Measurements from ENCODE around the gene MYRIP.
"Not testable (repeated sequence)": the region's sequence is repeated elsewhere in the genome, so short reads cannot be mapped to it uniquely, and the experiment has no call there.

Gene MYRIP

DNA sequence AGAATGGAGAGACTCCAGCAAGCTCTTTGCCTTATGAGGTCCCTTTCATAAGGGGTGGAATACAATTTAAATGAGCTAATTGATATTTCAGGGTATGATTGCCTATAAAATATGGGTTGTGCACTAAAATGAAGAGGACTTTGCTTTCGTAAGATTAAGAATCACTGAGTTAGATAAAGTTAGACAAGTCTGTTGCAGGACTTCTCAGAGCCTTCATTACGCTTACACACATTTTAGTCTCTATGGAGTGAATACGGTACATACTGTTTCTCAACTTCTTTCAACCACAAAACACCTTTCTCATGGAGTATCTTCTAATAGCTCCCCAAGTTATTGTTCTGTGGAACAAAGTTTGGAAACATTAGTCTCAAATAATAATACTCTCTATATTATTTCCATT, 17.8 kb upstream of the MYRIP start:
- TF ChIP-seq, protein P1, sequence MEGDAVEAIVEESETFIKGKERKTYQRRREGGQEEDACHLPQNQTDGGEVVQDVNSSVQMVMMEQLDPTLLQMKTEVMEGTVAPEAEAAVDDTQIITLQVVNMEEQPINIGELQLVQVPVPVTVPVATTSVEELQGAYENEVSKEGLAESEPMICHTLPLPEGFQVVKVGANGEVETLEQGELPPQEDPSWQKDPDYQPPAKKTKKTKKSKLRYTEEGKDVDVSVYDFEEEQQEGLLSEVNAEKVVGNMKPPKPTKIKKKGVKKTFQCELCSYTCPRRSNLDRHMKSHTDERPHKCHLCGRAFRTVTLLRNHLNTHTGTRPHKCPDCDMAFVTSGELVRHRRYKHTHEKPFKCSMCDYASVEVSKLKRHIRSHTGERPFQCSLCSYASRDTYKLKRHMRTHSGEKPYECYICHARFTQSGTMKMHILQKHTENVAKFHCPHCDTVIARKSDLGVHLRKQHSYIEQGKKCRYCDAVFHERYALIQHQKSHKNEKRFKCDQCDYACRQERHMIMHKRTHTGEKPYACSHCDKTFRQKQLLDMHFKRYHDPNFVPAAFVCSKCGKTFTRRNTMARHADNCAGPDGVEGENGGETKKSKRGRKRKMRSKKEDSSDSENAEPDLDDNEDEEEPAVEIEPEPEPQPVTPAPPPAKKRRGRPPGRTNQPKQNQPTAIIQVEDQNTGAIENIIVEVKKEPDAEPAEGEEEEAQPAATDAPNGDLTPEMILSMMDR (IDR thresholded peaks at IDR 0.05): no peak
- Histone ChIP-seq H3K9me3 (ENCODE audit: control insufficient read depth, low read length) (no peaks in the 10 kb centered on the region), H3K36me3 (ENCODE audit: control insufficient read depth, insufficient read depth, low read length) (no peaks in the 10 kb centered on the region), H3K79me2 (no peaks in the 10 kb centered on the region), H3K4me3 (ENCODE audit: low read depth, low read length) (no peak overlapping the region), H3K27me3 (ENCODE audit: control insufficient read depth, insufficient read depth, low read length) (no peaks in the 10 kb centered on the region), H3K4me2 (ENCODE audit: low read length) (no peak overlapping the region), H3K27ac (no peak overlapping the region), H2AFZ (no peak overlapping the region), H3K9ac (no peak overlapping the region), H3K4me1 (no peaks in the 10 kb centered on the region)

- H3K27ac ChIP-seq: no peak overlapping the region
- H3K9me3 ChIP-seq (ENCODE audit: control insufficient read depth, low read length): no peaks in the 10 kb centered on the region
- H2AFZ ChIP-seq: no peak overlapping the region
- no peak overlapping the region for H3K9ac ChIP-seq
- no peak overlapping the region for H3K4me2 ChIP-seq (ENCODE audit: low read length)
- no peaks in the 10 kb centered on the region for H3K27me3 ChIP-seq (ENCODE audit: control insufficient read depth, insufficient read depth, low read length)
- TF ChIP-seq, protein P1 (IDR thresholded peaks at IDR 0.05): no peak
- no peak overlapping the region for H3K4me3 ChIP-seq (ENCODE audit: low read depth, low read length)
- H3K4me1 ChIP-seq: no peaks in the 10 kb centered on the region
- no peaks in the 10 kb centered on the region for H3K36me3 ChIP-seq (ENCODE audit: control insufficient read depth, insufficient read depth, low read length)
- no peaks in the 10 kb centered on the region for H3K79me2 ChIP-seq
Measured at GRCh38 chr3:39794880-39795279, 14.5 kb upstream of the MYRIP start.

GRCh38 chr3:39801216-39801615, 8.2 kb upstream of the MYRIP start:
- no peak overlapping the region for H3K27ac ChIP-seq
- TF ChIP-seq, protein P1 (IDR thresholded peaks at IDR 0.05): no peak

GRCh38 chr3:39802486-39802885, 6.9 kb upstream of the MYRIP start:
- H3K79me2 ChIP-seq; H3K9ac ChIP-seq; H3K27ac ChIP-seq; H2AFZ ChIP-seq; H3K4me1 ChIP-seq; H3K36me3 ChIP-seq (ENCODE audit: control insufficient read depth, insufficient read depth, low read length); H3K9me3 ChIP-seq (ENCODE audit: control insufficient read depth, low read length); H3K4me3 ChIP-seq (ENCODE audit: low read depth, low read length); H3K4me2 ChIP-seq (ENCODE audit: low read length); H3K27me3 ChIP-seq (ENCODE audit: control insufficient read depth, insufficient read depth, low read length): not testable (repeated sequence)

More at GRCh38 chr3:39801216-39801615, 8.2 kb upstream of the MYRIP start:
- Histone ChIP-seq H3K4me2 (ENCODE audit: low read length) (no peak overlapping the region), H3K4me3 (ENCODE audit: low read depth, low read length) (no peak overlapping the region), H3K4me1 (no peaks in the 10 kb centered on the region), H3K79me2 (no peaks in the 10 kb centered on the region), H2AFZ (no peak overlapping the region), H3K36me3 (ENCODE audit: control insufficient read depth, insufficient read depth, low read length) (no peaks in the 10 kb centered on the region), H3K9me3 (ENCODE audit: control insufficient read depth, low read length) (no peaks in the 10 kb centered on the region), H3K27me3 (ENCODE audit: control insufficient read depth, insufficient read depth, low read length) (no peaks in the 10 kb centered on the region), H3K9ac (no peak overlapping the region)

- H3K79me2 ChIP-seq: no peaks in the 10 kb centered on the region
- no peak overlapping the region for H3K9ac ChIP-seq
- H3K4me1 ChIP-seq: no peaks in the 10 kb centered on the region
- H3K4me3 ChIP-seq (ENCODE audit: low read depth, low read length): no peak overlapping the region
- H3K9me3 ChIP-seq (ENCODE audit: control insufficient read depth, low read length): no peaks in the 10 kb centered on the region
- no peak overlapping the region for H2AFZ ChIP-seq
- no peaks in the 10 kb centered on the region for H3K27me3 ChIP-seq (ENCODE audit: control insufficient read depth, insufficient read depth, low read length)
- no peak overlapping the region for H3K4me2 ChIP-seq (ENCODE audit: low read length)
- TF ChIP-seq, protein P1 (IDR thresholded peaks at IDR 0.05): no peak
- H3K27ac ChIP-seq: no peak overlapping the region
- no peaks in the 10 kb centered on the region for H3K36me3 ChIP-seq (ENCODE audit: control insufficient read depth, insufficient read depth, low read length)
Measured at GRCh38 chr3:39803956-39804355, 5.5 kb upstream of the MYRIP start.
